ENCODE results near the gene RASAL3.
"Not testable (repeated sequence)": the region's sequence is repeated elsewhere in the genome, so short reads cannot be mapped to it uniquely, and the experiment has no call there.

Gene RASAL3

DNA sequence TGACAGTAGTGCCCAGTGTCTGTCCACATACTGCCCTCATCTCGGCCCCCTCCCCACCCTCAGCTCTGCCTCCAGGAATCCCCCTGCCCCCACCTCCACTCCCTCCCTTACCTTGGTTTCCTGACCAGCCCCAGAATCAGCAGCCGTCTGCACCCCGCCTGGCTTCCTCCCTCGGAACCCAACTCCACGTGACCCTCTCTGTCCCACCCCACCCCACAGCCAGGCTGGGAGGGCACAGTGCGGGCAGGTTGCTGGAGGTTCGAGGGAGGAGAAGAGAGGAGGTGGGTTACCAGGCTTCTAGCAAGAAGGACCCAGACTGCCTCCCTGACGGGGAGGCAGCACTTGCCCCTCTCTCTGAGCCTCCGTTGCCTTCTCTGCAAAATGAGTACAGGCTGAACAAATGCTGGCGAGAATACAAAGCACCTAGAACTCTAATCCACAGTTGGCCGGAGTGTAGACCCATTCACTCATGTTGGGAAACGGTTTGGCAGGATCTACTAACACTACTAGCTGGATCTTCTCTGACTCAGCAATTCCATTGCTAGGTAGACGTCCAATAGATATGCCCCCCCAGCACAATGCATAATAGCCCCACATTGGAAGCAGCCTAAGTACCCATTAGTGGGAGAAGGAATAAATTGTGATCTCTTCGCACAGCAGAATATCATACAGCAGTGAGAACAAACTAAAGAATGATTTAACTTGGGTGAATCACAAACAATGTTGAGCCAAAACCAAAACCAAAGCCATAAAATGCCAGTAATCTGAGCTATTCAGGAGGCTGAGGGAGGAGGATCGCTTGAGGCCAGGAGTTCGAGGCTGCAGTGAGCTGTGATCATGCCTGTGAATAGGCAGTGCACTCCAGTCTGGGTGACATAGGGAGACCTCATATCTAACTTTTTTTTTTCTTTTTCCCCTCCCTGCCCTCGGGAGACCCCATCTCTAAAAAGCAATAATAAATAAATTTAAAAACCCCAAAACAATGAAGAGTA, at the start of gene RASAL3:
Gene RASAL3 (minus strand): TSS at position 151 of the 992 bp plus-strand sequence. CDS start 186 bp downstream, outside the sequence.
- DNase-seq: peak; percentile 83

DNA sequence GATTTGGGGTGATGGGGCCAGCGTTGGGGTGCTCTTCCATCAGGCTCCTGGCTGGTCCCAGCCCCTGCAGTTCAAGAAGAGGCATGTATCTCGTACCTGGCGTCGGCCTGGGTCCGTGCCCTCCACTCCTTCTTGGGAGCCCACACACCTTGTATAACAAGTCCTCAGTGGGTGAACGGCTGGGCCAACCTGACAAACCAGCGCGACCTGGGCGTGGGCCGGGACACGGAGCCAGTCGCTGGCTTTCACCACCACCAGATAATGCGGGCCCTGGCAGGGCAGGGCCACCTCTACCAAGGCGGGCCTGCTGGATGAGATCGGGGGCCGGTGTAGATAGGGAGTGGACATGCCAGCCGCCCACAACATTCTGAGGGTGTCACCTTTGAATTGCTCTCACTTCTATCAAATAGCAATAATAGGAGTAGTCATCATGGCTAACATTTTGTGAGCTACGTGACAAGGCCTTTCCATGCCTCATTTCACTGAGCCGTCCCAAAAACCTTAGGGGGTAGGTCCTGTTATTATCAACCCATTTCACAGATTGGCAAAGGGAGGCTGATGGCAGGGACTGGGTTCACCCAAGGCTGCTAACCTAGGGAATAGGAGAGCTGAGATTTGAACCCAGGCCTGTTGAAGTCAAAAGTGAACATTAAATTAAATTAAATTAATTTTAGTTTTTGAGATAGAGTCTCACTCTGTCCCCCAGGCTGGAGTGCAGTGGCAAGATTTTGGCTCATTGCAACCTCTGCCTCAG, 47.5 kb upstream of the RASAL3 start:
- no peak for DNase-seq

GRCh38 chr19:15508035-15508710, 43.8 kb upstream of the RASAL3 start, which contains the start of gene CYP4F22:
CYP4F22 (plus strand) TSS chr19:15508525; CDS start chr19:15525337, 16,812 bp downstream.
- DNase-seq: peak; percentile 64

- no peak for DNase-seq
Observed at GRCh38 chr19:15507068-15508034, 43.0 kb upstream of the RASAL3 start.

DNA sequence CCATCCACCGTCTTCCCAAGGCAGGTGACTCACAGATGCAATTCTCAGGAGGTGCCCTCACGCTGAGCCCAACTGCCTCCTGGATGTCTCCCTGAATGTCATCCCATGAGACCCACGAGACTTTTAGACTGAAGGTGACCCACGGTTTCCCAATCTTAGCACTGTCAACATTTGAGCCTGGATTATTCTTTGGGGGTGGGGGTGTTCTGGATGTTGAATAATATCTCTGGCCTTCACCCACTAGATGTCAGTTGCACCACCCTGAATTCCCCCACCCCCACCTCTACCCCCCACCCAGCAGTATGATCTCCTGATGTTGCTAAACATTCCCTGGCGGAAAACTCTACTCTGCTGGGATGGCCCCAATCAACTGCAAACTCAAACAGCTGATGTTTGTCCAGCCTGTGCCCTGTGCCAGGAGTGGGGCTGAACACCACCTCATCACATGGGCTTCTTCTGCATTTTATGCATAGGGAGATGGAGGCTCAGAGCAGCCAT, 41.8 kb upstream of the RASAL3 start:
- no peak for DNase-seq

DNA sequence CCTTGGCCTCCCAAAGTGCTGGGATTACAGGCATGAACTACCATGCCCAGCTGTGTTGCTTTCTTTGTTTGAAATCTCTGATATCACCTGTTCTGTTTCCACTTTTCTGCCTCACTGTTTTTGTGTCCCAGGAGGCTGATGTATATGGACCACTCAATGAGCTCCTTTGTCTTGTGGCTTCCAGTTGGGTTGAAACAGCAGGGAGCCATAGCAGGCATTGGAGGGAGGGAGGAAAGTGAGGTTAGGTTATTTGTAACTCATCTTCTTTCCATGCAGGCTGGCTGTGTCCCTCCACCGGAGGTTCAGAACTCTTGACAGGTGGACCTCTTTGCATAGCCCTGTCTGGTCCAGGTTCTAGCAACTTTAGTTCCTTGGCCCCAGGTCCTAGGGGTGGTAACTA, 37.9 kb upstream of the RASAL3 start:
- DNase-seq: no peak

GRCh38 chr19:15501596-15501995, 37.3 kb upstream of the RASAL3 start:
- no peak for DNase-seq

DNA sequence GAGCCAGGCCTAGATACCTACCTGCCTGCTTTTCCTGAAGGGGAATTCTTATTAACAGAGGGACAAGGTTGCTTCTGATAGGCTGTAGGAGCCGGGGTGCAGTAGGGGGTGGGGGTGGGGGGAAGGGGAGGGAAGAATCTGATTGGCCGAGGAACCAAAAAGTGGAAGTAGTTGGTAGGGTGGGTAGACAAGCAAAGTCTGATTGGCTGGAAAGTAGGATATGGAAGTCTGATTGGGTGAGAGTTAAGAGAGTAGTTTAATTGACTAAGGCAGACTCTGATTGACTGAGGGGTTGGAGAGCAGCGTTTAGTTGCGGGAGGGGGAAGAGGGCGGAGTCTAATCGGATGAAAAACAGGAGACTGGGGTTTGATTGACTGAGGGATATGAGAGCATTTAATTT, 34.6 kb upstream of the RASAL3 start:
- no peak for DNase-seq

- DNase-seq: no peak
Observed at GRCh38 chr19:15498156-15498858, 34.0 kb upstream of the RASAL3 start.

GRCh38 chr19:15495151-15495550, 30.8 kb upstream of the RASAL3 start:
- no peak for DNase-seq

DNA sequence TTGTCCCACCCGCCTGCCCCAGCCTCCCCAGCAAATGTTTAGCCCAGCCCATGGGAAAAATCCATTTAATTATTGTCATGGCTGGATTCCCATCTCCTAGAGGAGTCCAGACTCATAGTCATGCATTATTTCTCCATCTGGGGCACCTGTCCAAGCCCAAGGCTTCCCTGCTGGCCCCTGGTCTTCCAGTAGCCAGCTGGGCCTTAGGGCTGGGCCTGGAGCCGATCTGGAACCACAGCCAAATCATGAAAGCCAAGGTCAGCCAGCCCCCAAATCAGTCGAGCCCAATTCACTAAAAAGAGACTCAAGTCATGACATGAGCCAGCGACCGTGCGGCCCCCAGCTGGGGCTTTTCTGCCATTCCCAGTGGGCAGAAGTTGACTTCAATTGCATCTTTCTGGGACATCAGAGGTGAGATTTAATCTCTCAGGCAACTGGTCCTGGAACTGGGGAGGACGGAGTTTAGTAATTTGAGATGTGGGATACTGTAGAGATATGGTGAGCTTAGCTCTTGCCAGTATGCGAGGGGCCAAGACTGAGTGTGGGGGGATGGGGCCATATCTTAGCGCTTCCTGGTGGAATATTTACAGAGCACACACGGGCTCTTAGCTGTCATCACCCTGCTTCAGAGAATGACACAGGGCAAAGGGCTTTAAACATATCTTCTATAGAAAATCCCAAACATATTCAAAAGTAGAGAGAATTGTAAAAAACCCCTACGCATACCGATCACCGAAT, 24.3 kb upstream of the RASAL3 start:
- DNase-seq: no peak

DNA sequence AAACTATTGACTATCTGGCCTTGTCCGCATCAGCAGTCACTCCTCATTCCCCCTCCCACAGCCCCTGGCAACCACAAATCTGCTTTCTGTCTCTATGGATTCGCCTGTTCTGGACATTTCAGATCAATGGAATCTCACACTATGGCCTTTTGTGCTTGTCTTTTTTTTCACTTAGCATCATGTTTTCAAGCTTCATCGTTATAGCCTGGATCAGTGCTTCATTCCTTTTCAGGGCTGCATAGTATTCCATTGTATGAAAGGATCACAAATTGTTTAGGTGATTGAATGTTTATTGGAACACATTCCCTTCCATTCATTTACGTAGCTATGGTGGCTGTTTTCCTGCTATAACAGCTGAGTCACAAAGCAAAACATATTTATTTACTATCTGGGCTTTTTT, 22.7 kb upstream of the RASAL3 start:
- DNase-seq: no peak

DNA sequence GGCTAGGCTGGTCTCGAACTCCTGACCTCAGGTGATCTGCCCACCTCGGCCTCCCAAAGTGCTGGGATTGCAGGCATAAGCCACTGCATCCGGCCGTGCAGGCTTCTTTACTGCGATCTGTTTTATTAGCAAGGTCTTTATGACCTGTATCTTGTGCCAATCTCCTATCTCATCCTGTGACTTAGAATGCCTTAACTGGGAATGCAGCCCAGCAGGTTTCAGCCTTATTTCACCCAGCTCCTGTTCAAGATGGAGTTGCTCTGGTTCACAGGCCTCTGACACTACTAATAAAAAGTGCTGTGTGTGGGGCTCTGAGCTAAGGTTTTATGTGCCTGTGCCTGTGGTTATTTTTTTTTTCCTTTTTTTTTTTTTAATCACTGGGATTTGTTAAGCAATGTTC, 21.4 kb upstream of the RASAL3 start:
- DNase-seq: not testable (repeated sequence)

GRCh38 chr19:15480996-15481395, 16.7 kb upstream of the RASAL3 start:
- not testable (repeated sequence) for DNase-seq

GRCh38 chr19:15479391-15480345, 15.3 kb upstream of the RASAL3 start, which contains the start of gene PGLYRP2:
PGLYRP2 (minus strand) TSS chr19:15479501; CDS start chr19:15479371, 130 bp downstream.
- no peak for DNase-seq

- DNase-seq: no peak
Observed at GRCh38 chr19:15476325-15476724, 12.0 kb upstream of the RASAL3 start.

DNA sequence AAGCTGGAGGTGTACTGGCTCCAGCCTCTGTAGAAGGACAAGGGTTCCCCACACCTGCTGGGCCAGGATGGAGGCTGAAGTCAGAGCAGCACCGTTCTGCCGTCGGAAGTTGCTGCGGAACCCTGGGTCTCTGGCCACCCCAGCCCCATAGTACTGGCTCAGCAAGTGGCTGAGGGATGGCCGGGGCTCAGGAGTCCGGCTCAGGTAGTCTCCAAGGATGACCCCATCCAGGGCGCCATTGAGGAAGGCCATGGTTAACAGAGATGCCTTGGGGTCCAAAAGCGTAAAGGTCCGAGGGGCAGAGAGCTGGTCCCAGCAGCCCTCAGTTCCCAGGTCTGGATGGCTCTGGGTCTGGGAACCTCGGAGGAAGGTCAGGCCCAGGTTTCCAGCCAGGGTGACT, 11.3 kb upstream of the RASAL3 start:
- DNase-seq: no peak

- DNase-seq: no peak
Observed at GRCh38 chr19:15475169-15475568, 10.8 kb upstream of the RASAL3 start.

- not testable (repeated sequence) for DNase-seq
Observed at GRCh38 chr19:15473821-15474220, 9.5 kb upstream of the RASAL3 start.

Data from activated CD8-positive, alpha-beta memory T cell treated with anti-CD3 and anti-CD28 coated beads, Interleukin-2, amount 50 U/mL, for 48 hours (primary cell).